Glomerular visceral epithelial cell (primary cell): ENCODE measurements around the gene APRT.

Experiments used
- DNase-seq: peaks from one replicate; pipeline ENCODE4 v3.0.0-alpha.2; 2016; ENCODE audit errors: extremely low spot score

APRT gene, protein sequence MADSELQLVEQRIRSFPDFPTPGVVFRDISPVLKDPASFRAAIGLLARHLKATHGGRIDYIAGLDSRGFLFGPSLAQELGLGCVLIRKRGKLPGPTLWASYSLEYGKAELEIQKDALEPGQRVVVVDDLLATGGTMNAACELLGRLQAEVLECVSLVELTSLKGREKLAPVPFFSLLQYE

DNA sequence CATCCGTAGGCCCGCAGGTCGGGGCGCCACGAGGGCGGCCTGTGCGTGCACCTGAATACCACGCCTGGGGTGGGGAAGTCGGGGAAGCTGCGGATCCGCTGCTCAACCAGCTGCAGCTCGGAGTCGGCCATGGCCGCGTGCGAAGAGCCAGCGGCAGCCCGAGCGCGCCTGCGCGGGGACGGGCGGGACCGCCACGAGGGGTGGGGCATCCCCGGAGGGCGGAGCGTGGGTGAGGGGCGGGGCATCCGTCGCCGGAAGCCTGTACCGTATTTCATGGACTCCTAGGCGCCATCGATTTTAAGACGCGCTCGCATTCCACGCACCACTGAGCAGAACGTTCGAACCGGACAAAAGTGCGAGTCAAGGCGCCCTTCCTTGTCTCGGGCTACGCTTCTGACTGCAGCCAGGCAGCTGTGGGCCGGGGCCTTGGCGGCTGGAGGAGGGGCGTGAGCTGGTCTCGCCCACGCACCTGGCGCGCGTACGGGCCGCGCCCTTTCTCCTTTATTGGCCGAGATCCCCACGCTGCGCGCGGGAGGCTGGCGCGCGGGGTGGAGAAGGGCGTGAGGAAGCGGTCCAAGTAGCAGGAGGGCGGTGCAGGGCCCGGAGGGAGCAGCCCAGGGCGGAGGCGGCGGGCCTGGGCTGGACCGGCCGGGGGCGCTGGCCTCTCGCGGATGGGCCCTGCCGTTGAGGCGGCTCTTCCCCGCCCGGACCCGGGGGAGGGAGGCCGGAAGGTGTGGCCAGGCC, at the start of gene APRT:
TSS of gene APRT (minus strand) at position 160 of the 744 bp plus-strand sequence. CDS start at position 131, 29 bp downstream.
- DNase-seq: peak; percentile 91

DNA sequence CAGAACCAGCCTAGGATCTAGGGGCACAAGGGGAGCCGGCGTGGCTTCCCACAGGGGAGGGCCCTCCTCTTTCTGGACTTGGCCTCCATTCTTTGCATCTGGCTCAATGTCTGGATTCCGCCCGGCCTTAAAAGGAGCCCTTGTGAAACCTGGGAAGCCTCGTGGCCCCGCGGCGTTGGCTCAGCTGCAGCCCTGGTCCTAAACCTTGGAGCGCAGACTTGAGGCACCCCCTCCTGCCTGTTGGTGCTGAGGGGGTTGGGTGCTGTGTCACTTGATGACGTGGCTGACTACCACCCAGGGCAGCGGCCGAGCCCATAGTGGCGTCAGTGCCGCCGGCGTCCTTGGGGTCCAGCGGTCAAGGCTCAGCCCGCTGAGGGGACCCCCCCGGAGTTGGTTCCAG, 49.6 kb upstream of the APRT start:
- no peak for DNase-seq

DNA sequence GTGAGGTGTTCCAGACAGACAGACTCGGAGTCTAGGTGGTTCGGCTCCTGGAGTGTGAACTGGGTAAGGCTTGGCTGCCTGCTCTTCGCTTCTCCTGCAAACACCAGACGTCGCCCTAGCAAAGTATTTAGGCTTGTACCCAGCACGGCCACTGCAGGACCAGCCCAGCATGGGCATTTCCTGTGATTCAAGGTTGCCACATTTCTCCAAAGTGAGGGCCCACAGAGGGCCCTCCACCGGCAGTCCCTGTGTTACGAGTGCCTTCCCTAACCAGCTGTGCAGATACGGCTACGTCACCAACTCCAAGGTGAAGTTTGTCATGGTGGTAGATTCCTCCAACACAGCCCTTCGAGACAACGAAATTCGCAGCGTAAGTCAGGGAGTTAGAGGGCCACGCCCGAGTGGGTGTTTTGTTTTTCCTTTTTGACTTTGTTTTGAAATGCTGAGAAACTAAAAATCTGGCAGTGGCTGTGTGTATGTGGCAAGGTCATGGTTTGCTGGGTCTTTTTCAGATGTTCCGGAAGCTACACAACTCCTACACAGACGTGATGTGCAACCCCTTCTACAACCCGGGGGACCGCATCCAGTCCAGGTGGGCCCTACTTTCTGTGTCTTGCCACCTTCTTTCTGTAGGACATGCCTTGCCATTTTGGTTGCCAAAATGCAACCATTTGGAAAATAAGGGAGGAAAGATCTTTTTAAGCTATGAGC, 47.8 kb upstream of the APRT start:
- DNase-seq: no peak

DNA sequence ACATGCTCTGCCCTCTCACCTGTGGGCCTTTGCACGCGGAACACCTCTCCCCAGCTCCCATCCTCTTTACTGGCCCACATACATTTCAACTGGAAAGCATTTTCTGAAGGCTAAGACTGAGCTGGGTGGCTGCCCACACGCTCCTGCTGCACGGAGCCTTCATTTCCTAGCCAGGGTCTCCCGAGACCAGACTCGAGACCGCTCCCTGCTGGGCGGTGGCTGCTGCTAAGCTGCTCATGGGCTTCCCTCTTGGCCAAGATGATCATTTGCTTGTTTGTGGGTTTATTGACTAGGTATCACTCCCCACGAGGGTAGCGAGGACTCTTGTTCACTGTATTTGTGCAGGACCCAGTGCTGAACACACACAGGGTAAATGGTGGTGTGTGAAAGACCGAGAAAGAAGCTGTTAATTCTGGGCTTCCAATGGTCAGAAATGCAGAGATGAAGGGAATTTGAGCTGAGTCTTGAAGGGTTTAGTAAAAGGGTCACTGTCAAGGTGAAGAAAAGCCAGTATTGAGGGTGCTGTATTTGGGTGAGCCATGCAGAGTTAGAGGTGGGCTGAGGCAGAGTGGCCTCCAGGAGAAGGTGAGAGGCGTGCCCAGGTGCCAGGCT, 46.1 kb upstream of the APRT start:
- DNase-seq: peak; percentile 64

DNA sequence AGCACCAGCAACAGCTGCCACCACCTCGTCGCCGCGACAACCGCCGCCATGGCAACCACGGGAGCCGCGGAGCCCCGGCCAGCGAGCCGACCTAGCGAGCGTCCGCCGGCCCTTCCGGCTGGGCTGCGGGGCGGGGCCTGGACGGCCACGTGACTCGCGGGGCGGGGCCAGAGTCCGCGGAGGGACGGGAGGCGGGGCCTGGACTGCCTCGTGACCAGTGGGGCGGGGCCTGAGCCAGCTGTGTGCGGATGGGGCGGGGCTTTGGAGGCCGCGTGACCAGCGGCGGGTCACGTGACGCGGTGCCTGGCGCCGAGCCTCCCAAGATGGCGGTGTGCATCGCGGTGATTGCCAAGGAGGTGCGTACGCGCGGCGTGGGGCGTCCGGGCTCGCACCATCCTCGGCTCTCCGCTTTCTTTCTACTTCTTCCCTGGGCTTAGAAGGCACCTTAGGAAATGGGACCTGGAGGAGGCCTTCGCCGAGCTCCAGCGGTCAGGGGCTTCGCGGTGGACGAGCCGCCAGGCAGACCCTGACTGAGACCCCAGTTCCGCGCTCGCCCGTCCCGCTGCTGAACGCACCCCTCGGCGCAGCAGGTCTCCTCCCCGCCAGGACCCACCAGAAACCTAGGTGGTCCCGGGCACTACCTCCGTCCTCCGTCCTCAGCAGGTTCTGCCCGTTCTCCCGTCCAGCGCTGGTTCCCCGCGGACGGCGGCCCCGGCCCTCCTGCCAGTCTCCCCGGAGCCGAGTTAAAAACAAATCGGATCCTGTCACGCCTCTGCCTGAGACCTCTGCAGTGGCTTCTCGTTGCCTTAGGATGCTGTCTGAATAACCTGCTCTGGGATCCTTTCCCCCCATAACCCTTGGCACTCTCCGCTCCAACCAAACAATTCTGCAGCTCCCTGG, 45.4 kb upstream of the APRT start, which contains the start of the genes GALNS and TRAPPC2L:
TSS of gene GALNS (minus strand) at position 120 of the 900 bp plus-strand sequence. CDS start at position 50, 70 bp downstream.
TSS of gene TRAPPC2L (plus strand) at position 300 of the 900 bp plus-strand sequence. CDS start at position 324, 24 bp downstream.
- DNase-seq: peak; percentile 94

DNA sequence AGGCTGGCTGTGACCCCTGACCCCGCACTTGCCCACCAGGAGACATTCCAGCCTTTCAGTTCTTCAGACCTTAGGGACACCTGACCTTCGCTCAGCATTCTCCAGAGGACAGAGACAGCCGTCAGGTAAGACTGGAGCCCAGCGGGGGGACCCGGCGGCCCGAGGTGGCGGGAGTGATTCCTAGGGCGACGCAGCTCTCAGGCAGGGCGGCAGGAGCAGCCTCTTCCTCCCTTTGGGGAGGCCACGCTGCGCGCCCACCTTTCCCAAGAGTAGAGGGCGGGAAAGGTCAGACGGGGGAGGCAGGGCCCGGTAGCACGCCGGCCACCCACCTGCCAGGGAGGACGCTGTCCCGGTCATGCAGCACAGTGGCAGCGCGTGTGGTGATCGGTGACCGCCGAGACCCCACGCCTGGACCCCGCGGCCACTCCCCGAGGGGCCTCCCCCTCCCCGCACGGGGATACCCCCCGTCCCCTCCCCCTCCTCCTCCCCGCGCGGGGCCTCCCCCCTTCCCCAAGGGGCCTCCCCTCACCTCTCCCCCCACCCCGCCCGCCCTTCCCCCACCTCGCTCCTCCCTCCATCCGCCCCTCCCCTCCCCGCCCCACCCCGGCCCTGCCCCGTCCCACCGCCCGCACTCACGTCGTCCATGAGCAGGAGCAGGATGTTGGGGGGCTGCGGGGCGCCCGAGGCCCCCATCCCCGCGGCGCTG, 44.5 kb upstream of the APRT start:
- no peak for DNase-seq

DNA sequence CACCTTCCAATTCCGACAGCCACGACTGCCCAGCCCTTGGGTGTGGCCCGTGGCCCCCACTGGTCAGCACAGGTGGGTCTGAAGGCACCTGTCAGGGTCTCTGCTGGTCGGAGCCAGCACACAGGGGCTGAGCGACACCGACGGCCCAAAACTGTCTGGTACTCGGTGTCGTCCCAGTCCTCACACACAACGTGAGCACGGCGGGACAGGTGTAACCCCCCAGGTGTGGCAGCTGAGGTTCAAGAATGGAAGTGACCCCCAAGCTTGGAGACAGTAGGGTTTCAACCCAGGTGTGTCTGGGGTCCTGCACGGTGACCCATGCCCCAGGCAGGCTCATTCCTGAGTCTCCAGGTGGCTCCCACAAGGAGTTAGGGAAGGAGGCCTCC, 44.0 kb upstream of the APRT start:
- DNase-seq: no peak

DNA sequence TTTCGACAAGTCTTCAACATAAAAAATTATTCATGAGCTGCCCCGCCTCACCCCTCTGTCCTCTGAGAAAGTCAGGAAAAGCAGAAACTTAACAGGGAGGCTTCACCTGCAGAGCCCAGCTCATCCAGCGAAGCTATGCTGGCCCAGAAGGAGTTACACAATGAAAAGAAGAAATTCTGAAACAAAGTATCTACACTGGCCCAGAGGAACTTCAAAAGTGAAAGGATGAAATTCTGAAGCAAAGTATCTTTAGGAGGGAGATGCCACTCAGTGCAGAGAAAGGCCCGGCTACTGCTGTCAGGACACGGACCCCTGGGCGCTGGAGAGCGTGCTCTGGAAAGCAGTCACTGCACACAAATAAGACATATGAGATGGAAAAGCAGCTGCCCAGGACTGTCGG, 43.4 kb upstream of the APRT start:
- DNase-seq: no peak

DNA sequence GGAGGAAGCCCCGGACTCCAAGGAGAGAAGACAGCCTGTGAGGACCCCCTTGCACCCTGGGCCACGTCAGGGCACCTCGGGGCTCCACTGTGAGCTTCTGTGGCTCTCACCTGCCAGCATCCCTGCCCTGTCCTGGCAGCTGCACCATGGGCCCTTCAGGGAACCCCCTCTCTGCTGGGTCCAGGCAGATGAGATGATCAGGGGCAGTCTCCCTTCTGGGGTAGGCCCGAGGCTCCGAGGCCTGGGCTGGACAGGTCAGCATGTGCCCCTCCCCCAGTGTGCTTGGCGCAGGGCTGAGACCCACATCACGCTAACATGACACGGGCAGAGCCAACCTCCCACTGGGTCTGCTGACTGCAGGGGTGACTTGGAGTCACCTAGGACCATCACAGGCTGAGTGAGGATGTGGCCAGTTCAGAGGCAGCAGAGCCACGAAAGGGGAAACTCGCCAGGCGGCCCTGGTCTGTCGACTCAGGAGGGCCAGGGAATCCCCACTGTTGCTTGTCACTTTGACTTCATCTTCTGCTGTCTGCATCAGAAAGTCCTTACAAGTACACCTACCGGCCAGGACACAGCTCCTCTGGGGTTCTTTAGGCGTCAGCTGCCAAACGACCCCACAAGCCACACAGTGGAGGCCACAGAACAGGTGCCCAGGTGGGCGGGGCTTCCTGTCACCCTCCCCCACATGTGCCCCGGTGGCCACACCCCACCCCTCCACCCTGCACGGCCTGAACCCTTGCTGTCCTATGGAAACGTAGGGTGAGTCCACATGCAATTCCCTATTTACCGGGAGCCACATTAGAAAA, 42.8 kb upstream of the APRT start:
- DNase-seq: no peak

DNA sequence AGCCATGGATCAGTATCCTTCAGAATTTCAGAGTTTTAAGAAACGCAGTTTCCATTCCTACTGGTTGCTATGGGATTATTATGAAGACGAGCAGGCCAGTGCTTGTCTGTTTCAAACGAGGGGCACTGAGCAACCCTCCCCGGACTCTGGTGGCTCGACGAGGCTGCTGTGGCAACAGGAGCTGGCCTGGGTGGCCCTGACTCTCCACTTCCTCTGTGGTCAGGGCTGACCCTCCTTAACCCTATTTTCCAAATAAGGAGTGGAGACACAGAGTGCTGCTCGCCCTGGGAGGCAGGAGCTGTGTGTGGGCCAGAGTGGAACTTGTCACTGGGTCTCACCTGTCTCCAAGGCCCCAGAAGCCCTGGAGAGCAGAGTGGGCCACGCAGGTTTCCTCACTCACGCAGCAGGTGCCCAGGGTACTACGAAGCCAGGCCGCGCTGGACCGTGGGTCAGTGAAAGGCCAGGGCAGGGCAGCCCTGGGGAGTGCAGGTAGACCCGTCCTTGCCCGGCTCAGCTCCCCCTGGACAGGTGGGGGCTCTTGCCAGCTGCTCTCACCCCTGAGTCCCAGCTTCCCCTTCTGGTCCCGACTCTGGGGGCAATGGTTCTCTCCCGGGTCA, 41.7 kb upstream of the APRT start:
- DNase-seq: no peak

DNA sequence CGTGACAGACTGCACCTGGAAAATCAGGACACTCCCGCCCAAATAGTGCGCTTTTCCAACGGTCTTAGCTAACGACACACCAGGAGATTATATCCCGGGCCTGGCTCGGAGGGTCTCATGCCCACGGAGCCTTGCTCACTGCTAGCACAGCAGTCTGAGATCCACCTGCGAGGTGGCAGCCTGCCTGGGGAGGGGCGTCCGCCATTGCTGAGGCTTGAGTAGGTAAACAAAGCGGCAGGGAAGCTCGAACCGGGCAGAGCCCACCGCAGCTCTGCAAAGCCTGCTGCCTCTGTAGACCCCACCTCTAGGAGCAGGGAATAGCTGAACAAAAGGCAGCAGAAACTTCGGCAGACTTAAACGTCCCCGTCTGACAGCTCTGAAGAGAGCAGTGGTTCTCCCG, 39.9 kb upstream of the APRT start:
- no peak for DNase-seq

DNA sequence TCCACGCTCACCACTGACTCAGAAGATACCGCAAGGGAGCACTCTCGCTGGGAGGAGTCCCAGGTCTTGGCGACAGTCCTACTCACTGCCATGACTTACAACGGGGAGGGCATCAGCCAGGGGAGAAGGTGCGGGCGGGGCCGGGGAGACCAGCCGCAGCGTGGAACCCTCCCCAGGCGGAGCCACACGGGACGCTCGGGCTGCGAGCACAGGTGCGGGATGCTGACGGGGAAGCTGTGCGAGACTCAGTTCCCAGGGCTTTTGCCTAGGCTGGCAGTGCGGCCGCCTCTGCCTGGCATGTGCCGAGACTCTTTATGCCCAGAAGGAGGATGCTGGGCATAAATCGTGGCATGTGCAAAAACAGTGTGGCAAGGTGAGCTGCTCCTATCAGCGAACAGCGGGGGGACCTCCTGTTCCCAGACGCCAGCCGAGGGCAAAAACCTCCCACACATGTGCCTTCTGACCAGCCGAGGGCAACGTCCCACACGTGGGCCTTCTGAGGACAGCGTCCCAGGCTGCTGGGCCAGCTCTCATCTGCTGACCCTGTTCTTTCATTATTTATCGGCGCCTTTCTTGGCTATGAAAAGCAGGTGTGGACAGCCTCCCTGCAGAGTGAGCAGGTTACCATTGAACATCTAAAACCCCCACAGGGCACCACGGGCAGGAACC, 38.9 kb upstream of the APRT start:
- DNase-seq: no peak

DNA sequence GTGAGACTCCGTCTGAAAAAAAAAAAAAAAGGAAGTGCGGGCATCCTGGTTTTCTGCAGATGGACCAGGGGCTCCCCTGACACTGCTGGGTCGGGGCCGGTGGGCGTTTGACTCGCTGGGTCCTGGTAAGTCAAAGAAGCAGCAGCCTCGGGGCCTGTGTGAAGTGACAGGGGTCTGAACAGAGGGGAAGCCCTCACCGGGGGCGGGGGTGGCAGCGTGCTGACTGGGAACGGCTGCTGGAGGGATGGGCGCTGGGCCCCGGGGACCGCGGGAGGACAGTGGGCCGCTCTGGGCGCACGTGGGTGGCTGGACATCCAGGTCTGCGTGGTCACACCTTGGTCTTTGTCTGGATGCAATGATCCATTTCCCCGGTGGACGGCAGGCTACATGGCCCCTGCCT, 36.8 kb upstream of the APRT start:
- DNase-seq: no peak

DNA sequence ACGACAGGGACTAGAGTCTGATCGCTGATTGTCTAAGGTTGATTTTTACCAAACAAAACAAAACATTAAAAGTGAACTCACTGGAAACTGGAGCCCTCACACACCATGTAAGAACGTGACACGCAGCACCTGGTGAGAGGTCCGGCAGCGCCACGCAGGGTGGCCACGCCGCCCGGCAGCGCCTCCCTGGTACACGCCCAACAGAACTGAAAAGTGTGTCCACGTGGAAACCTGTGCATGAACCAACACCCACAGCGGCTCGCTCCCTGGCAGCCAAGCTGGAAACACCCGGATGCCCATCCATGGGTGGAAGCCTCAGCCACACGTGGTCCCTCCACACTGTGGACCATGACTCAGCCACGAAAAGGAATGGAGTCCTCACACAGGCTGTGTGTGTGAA, 35.9 kb upstream of the APRT start:
- DNase-seq: no peak

DNA sequence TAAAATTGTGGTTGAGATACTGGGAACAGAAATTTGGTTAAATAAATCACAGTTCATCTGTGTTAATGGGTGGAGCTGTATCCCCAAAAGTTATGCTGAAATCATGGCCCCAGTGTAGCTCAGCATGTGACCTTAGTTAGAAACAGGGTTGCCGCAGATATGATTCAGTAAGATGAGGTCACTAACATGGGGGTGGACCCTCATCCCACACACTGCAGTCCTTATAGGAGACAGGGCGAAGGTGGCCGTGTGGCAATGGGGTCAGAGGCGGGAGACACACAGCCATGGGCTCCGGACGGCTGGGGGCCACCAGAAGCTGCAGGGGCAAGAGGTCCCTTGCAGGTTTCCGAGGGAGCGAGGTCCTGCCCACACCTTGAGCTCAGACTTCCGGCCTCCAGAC, 34.4 kb upstream of the APRT start:
- DNase-seq: no peak

DNA sequence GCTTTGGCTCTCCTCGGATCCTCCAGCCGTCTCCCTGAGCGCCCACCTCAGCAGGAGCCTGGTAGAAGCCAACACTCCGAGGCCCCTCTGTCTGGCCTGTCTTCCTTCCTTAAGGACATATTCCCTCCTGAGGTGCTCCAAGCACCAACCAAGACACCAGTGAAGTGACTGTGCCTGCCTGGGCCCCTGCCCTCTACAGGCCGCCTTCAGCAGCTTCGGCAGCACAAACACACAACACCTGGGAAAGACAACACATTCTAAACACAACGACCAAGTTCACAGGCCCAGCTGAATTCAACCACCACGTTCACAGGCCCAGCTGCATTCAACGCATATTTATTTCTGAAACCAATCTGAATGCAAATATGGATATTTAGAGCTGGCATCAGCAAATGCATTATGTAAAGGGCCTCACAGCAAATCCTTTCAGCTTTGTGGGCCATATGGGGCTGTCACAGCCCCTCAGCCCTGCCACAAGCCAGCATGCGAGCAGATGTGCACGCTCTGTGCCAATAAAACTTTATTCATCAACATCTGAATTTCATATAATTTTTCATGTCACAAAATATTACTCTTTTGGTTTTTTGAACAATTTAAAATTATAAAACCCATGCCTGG, 32.8 kb upstream of the APRT start:
- DNase-seq: no peak

DNA sequence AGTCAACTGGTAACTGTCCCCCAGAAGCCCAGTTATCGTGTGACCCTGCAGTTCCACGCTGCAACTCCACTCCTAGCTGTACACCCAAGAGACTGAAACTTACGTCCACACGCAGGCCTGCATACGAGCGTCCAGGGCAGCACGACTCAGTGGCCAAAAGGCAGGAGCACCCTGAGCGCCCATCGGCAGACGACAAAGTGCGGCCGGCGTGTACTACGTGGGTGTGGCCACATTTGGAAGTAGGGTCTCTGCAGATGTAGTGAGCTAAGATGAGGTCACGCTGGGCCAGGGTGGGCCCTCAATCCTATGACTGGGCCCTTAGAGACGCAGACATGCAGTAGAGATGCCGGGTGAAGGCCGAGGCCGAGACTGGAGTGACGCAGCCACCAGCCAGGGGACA, 31.5 kb upstream of the APRT start:
- no peak for DNase-seq

DNA sequence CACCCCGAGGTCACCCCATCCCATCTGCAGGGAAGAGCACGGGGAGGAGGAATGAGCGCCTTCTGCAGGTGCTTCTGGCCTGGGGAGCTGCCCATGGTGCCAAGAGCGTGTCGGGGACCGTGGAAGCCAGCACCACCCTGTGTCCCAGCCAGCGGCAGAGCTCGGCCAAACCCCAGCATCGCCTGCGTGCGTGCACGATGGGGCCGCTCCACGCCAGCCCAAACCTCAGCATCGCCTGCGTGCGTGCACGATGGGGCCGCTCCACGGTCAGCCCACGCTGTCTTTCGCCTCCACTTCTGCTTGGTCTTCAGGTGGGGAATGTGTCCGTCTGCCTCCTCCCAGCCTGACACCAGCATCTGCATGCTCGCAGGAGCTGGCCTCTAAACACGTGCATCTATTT, 31.1 kb upstream of the APRT start:
- DNase-seq: no peak
